Epithelial cell of esophagus (primary cell): ENCODE results near the gene CDK11B.
"Not testable (repeated sequence)": the region's sequence is repeated elsewhere in the genome, so short reads cannot be mapped to it uniquely, and the experiment has no call there.

ENCODE experiments used
- DNase-seq: peaks from one replicate; pipeline ENCODE4 v3.0.0; 2010; ENCODE audit warnings: low read depth
- H3K4me3 ChIP-seq: 2 replicates; pipeline ENCODE4 v1.5.1; 2011; ENCODE audit warnings: mild to moderate bottlenecking, low read length, control low read depth
- TF ChIP-seq, protein P1 (sequence below): IDR thresholded peaks from 2 replicates; pipeline ENCODE4 v1.5.1; 2011; ENCODE audit warnings: low read depth, mild to moderate bottlenecking, low read length, control low read depth, inconsistent platforms; ENCODE audit not compliant: insufficient read depth; ENCODE audit errors: missing control alignments

CDK11B gene

DNA sequence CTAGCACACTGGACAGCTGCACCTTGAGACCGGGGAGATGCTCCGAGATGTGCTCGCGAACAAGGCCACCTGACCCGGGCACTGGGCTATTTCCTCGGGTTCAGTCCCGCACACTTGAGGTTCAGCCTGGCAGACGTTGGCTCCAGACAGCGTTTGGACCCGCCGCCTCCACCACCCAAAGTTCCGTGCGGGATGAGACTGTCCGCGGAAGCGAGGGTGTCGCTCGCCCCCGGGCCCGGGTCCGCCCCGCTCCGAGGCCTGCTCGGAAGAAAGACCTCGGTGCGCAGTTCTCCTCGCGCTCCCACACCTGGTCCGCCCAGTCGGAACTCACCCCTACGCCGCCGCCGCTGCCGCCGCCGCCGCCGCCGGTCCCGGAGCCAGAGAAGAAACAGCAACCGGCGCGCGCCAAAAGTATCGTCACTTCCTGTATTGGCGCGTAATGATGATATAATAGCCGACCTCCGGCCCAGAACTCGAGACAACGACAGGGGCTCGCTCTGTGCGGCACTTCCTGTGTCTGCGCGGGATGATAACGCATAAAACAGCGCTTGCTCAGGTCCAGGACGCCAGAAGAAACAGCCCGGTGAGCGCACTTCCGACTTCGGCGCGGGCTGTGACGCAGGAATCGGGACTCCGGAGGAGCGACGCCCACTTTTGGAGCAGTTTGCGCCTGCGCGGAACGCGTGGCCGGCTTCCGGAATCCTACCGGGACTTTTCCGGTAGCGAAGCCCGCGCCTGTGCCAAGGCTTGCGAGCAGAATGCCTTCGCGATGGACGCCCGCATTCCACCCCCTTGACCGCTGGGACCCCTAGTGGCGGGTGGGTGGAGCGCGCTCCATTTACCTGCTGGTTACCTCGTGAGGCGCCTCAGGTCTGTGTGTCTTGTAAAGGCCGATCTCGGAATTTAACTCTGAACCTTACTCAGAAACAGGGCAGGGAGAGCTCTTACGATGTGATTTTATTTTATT, at the start of gene CDK11B:
Gene CDK11B, minus strand, starts transcription at position 422 of the 967 bp plus-strand sequence. CDS start 1,519 bp downstream, outside the sequence.
- H3K4me3 ChIP-seq = peak within 1 kb of the TSS; percentile 46
- DNase-seq = peak; percentile 98

DNA sequence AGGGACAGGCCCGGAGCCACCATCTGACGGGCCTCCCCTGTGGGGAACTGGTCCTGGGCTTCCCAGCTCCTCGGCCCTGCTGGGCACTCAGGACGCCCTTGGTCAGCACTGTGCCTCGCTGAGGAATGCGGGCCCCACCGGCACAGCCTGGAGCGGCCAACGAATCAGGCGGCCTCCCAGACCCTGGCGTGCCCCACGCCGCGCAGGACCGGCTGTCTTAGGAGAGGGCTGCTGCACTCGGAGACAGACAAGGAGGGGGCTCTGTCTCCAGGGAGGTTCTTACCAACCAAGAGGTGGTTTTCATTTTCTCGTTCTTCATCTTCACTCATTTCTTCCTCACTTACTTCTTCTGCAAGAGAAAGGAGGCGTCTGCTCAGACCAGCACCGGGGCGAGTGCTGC, 49.1 kb upstream of the CDK11B start:
- not testable (repeated sequence) for H3K4me3 ChIP-seq, DNase-seq

DNA sequence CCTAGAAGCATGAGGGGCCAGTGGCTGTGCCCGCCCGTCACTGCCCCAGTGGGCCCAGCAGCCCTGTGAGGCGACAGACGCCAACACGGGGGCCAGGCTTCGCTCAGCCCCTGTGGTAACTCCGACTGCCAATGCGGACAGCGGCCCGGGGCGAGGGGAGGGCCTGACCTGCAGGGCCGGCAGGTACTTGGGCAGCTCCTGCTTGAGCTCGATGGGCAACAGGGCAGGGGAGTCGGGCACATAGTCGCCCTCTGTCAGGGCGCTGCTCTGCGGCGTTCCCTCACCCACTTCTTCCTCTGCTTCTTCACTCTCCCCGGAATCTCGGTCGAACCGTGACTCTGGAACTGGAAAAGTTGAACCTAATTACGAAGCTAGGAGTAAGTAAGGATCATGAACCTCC, 48.4 kb upstream of the CDK11B start:
- H3K4me3 ChIP-seq, DNase-seq: not testable (repeated sequence)

DNA sequence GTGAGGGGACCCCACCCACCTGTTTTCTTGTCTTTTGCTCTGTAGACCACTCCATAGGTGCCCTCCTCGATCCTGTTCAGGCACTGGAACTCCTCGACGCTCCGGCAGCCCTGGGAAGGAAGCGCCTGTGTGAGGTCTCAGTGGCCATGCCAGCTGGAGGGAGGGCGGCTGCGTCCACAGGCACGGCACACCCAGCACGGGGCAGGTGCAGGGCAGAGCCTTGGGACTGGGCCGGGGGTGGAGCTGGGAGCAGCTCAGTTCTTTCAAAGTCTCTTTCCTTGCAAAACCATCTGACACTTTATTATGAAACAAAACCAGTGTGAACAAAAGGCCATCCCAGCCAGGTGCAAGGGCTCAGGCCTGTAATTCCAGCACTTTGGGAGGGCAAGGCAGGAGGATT, 46.8 kb upstream of the CDK11B start:
- not testable (repeated sequence) for H3K4me3 ChIP-seq, DNase-seq

DNA sequence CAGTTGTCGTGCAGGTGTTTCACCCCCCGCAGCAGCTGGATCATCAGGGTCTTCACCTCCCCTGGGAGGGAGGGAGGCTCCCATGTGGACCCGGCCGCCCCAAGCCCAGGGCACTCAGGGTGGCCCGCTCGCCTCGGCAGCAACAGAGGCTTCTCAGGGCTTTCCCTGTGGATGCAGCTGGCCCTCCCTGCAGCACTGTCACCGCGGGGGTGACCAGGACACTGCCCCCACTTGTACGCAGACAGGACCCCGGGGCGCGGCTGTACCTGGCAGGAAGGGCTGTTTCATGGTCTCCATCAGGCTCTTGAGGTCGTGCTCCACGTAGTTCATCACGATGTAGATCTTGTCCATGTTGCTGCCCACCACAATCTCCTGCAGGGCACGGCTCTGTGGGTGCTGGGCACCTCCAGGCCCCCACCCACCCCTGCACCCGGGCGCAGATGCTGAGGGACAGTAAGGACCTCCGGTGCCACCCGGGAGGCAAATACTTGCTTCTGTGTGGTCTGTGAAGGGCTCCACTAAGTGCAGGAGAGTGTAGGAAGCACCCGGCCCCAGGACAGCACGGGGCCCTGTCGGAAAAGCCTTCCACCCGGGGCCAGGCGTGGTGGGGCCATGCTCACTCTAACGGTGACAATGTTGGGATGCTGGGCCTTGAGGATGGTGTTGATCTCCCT, 45.6 kb upstream of the CDK11B start:
- DNase-seq, H3K4me3 ChIP-seq: not testable (repeated sequence)

DNA sequence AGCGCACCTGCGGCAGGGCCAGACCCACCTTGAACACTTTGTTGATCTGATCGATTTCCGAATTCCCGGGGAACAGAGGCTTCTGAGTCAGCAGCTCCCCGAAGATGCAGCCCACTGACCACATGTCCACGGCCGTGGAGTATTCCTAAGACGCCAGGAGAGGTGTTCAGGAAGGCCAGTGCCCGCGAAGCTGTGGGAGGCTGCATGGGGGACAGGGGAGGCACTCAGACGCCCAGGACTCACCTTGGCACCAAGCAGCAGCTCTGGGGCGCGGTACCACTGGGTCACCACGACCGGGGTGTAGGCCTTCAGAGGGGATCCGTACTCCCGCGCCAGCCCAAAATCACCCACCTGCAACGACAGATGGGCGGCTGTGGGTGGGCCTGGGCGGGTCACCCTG, 45.0 kb upstream of the CDK11B start:
- H3K4me3 ChIP-seq = no peak overlapping the region
- no peak for DNase-seq
- TF ChIP-seq, protein P1, sequence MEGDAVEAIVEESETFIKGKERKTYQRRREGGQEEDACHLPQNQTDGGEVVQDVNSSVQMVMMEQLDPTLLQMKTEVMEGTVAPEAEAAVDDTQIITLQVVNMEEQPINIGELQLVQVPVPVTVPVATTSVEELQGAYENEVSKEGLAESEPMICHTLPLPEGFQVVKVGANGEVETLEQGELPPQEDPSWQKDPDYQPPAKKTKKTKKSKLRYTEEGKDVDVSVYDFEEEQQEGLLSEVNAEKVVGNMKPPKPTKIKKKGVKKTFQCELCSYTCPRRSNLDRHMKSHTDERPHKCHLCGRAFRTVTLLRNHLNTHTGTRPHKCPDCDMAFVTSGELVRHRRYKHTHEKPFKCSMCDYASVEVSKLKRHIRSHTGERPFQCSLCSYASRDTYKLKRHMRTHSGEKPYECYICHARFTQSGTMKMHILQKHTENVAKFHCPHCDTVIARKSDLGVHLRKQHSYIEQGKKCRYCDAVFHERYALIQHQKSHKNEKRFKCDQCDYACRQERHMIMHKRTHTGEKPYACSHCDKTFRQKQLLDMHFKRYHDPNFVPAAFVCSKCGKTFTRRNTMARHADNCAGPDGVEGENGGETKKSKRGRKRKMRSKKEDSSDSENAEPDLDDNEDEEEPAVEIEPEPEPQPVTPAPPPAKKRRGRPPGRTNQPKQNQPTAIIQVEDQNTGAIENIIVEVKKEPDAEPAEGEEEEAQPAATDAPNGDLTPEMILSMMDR = no peak

DNA sequence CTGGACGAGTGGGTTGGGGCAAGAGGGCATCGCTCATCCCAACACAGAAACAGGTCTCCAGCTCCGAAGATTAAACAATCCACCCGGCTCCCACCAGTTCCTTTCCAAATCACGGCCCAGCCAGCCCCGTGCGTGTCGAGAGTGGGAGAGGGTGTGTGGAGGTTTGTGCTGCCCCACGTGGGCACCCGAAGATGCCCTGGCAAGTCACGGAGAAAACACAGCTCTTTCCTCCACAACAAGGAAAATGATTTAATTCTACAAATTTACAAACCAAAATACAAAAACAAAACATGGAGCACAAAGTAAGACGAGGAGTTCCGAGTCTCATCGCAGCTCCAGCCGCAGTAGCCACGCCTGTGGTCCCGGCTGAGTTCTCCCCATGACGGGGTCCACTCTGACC, 43.7 kb upstream of the CDK11B start:
- DNase-seq = not testable (repeated sequence)

DNA sequence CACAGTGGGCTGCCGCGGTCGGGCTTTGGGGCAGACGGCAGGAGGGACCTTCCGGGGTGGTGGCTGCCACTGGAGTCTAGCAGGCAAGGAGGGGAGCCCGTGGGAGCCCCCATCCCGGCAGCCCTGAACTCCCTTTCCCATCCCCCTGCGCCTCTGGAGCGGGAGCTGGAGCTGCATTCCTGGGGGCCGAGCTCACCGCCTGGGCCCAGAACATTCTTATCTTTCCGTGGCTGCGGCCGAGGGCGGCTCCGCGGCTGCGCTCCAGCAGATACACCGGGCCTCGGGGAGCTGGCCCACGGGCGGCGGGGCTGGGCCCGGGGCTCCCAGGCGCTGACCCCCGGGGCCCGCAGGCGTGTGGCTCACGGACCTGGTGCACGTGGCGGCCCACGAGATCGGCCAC, 41.8 kb upstream of the CDK11B start:
- DNase-seq, H3K4me3 ChIP-seq: not testable (repeated sequence)

More for the DNA sequence above, 43.7 kb upstream of the CDK11B start:
- not testable (repeated sequence) for H3K4me3 ChIP-seq

DNA sequence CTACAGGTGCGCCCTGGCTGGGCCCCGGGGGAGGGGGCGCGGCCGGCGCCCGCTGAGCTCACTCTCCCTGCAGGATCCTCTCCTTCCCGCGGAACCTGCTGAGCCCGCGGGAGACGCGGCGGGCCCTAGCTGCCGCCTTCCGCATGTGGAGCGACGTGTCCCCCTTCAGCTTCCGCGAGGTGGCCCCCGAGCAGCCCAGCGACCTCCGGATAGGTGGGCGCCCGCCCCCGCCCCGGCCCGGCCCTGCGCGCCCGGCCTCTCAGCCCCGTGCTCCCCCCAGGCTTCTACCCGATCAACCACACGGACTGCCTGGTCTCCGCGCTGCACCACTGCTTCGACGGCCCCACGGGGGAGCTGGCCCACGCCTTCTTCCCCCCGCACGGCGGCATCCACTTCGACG, 41.3 kb upstream of the CDK11B start:
- not testable (repeated sequence) for H3K4me3 ChIP-seq, DNase-seq

DNA sequence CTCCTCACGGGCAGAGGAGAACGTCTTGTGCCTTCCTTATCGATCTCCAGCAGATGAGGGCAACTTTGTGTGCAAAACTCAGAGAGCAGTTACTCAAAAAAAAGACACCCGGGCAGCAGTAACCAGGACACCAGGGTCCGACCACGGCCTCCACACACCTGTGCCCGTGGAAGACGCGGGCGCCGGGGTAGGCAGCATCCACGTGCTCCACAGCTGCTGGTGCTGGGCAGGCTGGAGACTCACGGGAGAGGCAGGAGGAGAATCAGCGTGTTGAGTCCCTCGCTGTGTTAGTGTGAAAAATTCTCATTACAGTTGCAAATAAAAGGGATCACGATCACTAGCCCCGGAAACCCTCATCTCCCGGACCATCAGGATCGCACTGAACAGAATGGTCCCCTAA, 40.3 kb upstream of the CDK11B start:
- H3K4me3 ChIP-seq, DNase-seq: not testable (repeated sequence)

DNA sequence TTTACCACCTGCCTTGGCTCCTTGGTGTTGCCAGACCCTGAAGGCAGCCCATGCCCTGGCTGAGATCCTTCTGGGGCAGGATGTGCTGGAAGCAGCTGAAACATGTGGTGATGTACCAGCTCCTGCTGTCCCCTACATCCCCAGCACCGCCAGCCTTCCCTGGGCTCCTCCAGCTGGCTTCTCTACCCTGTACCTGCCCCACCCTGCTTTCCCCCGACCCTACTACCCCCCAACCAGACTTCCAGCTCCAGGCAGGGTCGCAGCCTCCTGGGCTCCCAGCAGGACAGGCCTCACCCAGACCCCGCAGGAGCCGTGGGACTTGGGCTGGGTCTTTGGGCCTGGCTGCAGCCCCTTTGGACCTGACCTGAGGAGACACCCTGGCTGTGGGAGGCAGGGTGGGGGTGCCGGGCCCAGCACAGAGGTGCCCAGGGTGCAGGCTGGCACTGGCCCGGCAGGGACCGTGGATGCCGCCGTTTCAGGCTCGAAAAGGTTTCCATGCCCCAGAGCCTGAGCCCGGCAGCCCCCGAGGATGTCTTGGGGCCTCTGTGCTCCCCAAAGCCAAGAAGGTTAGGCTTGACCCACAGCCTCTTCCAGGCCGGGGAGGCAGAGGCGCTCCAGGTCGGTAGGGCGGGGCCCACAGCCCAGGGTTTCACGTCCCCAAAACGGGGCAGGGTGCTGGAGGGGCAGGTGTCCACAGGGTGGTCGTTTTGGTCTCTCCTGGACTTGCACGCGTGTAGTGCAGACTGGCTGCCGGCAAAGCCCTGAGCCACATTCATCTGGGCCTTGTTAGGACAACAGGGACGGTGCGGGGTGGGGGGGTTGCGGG, 38.8 kb upstream of the CDK11B start:
- not testable (repeated sequence) for DNase-seq, H3K4me3 ChIP-seq

DNA sequence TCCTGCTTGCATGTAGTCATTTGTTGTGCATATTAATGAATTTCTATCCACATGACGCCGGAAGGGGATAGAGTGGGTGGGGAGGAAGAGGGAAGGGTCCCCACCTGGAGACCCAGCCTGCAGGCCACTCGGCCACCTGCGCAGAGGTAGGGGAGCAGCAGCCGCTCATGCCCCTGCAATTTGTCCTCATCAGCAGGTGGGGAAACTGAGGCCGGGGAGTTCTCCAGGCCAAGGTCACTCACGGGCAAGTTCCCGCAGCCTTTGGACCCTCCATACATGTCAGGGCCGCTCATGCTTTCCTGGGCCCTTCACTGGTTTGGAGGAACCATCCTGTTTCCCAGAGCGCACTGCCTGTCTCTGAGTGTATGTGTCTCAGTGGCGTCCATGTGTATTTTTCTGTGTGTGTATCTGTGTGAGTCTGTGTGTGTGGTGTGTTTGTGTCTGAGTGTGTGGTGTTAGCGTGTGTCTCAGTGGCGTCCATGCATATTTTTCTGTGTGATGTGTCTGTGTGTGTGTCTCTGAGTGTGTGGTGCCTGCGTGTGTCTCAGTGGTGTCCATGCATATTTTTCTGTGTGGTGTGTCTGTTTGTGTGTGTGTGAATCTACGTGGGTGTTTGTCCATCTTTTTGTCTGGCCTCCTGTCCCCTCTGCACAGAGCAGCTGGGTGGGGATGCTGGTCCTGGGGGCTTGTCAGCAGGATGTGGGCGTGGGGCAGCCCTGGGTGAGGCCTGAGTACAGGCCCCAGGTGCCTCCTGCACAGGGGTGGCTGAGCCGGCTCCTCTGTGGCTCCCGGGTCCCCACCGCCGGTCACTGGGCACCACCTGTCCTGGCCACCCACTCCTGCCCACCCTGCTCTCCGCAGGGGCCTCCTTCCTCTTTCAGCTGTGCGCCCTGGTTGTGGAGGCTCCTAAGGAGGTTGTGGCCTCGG, 37.9 kb upstream of the CDK11B start:
- not testable (repeated sequence) for H3K4me3 ChIP-seq, DNase-seq

DNA sequence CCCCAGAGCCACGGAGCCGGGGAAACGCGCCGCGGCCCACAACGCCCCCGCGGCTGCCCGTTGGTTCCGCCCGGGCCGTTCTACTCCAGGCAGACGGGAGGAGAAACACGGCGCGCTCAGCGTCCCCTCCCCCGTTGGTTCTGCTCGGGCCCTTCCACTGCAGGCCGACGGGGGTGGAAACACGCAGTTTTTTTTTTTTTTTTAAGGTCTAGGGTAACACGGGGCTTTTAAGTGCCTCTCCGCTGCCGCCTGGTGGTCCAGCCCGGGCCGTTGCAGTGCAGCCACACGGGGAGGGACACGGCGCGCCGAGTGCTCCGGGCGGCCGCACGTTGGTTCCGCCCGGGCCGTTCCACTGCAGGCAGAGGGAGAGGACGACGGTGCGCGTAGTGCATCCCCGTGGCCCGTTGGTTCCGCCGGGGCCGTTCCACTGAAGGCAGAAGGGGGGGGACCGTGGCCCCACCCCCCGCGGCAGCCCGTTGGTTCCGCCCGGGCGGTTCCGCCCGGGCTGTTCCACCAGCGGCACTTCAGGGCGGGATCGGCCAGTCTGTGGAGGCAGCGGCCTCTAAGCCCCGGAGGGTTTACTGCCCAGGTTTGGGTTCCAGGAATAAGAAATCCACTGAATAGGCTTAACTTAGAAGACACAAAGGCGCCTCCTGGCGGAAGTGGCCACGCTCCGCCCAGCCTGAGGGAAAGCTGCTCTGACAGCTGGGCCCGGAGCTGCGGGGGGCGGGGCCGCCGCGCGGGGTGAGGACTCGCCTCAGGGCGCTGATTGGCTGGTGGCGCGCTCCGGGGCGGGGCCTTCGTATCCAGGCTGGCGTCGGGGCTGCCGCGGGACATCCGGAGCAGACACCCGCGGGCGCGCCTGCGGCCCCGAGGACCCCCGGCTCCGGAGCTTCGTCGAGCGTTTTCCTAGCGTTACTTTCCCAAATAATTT, 34.2 kb upstream of the CDK11B start, which contains the start of gene SLC35E2B:
Gene SLC35E2B, minus strand, starts transcription at position 82 of the 934 bp plus-strand sequence. CDS start 16,096 bp downstream, outside the sequence.
- H3K4me3 ChIP-seq = peak within 1 kb of the TSS; percentile 51
- DNase-seq = peak; percentile 95

DNA sequence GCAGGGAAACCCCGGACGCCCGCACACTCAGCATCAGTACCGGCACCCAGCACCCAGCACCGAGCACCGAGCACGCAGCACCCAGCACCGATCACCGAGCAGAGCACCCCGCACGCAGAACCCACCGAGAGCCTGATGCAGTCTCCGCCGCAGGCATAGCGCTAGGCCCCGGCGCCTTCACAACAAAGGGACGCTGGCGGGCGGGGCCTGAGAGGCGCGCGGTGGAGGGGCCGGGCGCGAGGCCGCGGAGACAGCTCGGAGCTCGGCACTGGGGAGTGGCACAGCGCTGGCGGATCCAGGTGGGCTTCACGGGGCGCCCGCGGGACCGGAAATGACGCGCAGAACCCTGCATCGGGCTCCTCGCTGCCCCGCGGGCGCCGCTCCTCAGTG, 33.5 kb upstream of the CDK11B start:
- peak overlapping the region; percentile 51 for H3K4me3 ChIP-seq
- peak; percentile 82 for DNase-seq

DNA sequence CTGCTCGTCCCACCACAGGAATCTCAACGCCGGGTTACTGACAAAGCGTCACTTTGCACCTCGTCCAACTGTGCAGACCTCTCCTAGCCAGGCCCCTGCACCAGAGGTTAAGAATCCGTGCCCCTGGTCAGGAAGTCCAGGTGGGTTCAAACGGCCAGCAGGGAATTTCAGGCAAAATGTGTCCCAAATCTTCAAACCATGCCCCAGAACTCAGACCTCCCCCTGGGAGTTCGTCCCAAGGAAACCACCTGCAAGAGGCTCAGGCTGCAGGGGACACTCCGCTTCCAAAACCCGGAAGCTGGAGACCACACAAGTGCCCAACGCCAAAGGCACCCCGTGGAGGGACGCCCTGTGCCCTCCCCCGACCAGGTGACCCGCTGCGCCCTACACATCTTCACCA, 32.6 kb upstream of the CDK11B start:
- DNase-seq = not testable (repeated sequence)
- peak overlapping the region; percentile 33 for H3K4me3 ChIP-seq

DNA sequence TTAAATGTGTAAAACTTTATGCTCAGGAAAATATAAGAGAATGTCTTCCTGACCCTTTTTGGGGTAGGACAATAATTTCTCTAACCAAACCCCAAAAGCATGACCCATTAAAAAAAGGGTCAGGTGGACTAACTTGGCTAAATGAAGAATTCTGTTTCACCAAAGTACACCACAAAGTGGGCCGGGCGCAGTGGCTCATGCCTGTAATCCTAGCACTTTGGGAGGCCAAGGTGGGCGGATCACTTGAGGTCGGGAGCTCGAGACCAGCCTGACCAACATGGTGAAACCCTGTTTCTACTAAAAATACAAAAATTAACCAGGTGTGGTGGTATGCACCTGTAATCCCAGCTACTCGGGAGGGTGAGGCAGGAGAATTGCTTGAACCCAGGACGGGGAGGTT, 30.7 kb upstream of the CDK11B start:
- H3K4me3 ChIP-seq, DNase-seq: not testable (repeated sequence)
